Hepatocyte (in vitro differentiated cells): ENCODE results near the gene CXCL14. TPM values are rescaled to one million over a fixed set of nuclear protein-coding genes. Genes with fewer than 3 reads are reported as not detected.

Source experiments
- DNase-seq: peaks from one replicate; pipeline ENCODE4 v3.0.0-alpha.2; 2016; ENCODE audit warnings: low spot score
- H2AFZ ChIP-seq: fragments of 200-600 bp; sonication (generic); 2 replicates; pipeline ENCODE4 v1.6.0; 2016; ENCODE audit warnings: antibody characterized with exemption, mild to moderate bottlenecking
- H3K27ac ChIP-seq: fragments of 200-600 bp; sonication (generic); 2 replicates; pipeline ENCODE4 v1.5.1; 2016; ENCODE audit warnings: mild to moderate bottlenecking
- H3K27me3 ChIP-seq: fragments of 200-600 bp; sonication (generic); 2 replicates; pipeline ENCODE4 v1.6.1; 2016
- H3K36me3 ChIP-seq: fragments of 200-600 bp; sonication (generic); replicated peaks from 2 replicates; pipeline ENCODE4 v1.5.1; 2016; ENCODE audit warnings: low read depth; ENCODE audit not compliant: insufficient read depth
- H3K4me1 ChIP-seq: fragments of 200-600 bp; sonication (generic); 2 replicates; pipeline ENCODE4 v1.5.1; 2016; ENCODE audit warnings: mild to moderate bottlenecking, moderate library complexity; ENCODE audit not compliant: insufficient read depth
- H3K4me2 ChIP-seq: fragments of 200-600 bp; sonication (generic); 2 replicates; pipeline ENCODE4 v1.6.0; 2016
- H3K4me3 ChIP-seq: fragments of 200-600 bp; sonication (generic); 2 replicates; pipeline ENCODE4 v1.5.1; 2016; ENCODE audit warnings: mild to moderate bottlenecking
- H3K79me2 ChIP-seq: fragments of 200-600 bp; sonication (generic); 2 replicates; pipeline ENCODE4 v1.6.0; 2017; ENCODE audit warnings: mild to moderate bottlenecking
- H3K9me2 ChIP-seq: fragments of 200-600 bp; sonication (generic); replicated peaks from 2 replicates; pipeline ENCODE4 v1.6.0; 2017; ENCODE audit warnings: mild to moderate bottlenecking; ENCODE audit not compliant: insufficient read depth
- H3K9me3 ChIP-seq: fragments of 200-600 bp; sonication (generic); 2 replicates; pipeline ENCODE4 v1.5.1; 2016; ENCODE audit warnings: low read depth, mild to moderate bottlenecking
- H4K20me1 ChIP-seq: fragments of 200-600 bp; sonication (generic); 2 replicates; pipeline ENCODE4 v1.6.0; 2016; ENCODE audit warnings: mild to moderate bottlenecking; ENCODE audit not compliant: insufficient read depth, poor library complexity, severe bottlenecking
- EZH2 ChIP-seq: fragments of 200-600 bp; sonication (generic); IDR thresholded peaks from 2 replicates; pipeline ENCODE4 v1.6.1; 2016; ENCODE audit warnings: antibody characterized with exemption, mild to moderate bottlenecking, borderline replicate concordance
- EZH2phosphoT487 ChIP-seq: fragments of 200-600 bp; sonication (generic); IDR thresholded peaks from one replicate; pipeline ENCODE4 v1.6.1; 2018; ENCODE audit warnings: antibody characterized with exemption, mild to moderate bottlenecking, low read depth, moderate library complexity; ENCODE audit not compliant: unreplicated experiment, severe bottlenecking
- WGBS: methylation state at CpG from one replicate; pipeline ENCODE4 v1.1.6; 2016; ENCODE audit warnings: low lambda C conversion rate; ENCODE audit errors: missing lambda C conversion rate; 5-methylcytosine and 5-hydroxymethylcytosine counted together
- polyA plus RNA-seq: library from polyadenylated mRNA; unstranded; fragments of >200 nt; fragmentation: Nextera tagmentation; extraction: Ambion mirVana; gene quantifications from 2 replicates; pipeline ENCODE4 v1.2.1, GENCODE V29; 2016
- total RNA-seq: library from RNA; depleted of rRNA; stranded (reverse); fragments of >200 nt; gene quantifications from 2 replicates; pipeline ENCODE4 v1.2.3, GENCODE V29; 2014
- TF ChIP-seq, protein P1 (sequence below): fragments of 200-600 bp; sonication (generic); IDR thresholded peaks from 2 replicates; pipeline ENCODE4 v1.5.1; 2016; ENCODE audit warnings: antibody characterized with exemption, mild to moderate bottlenecking; ENCODE audit not compliant: poor library complexity

CXCL14 gene
- total and polyA plus RNA-seq, 2 experiments from 2014 or later, result 52.5 to 88.8 TPM

DNA sequence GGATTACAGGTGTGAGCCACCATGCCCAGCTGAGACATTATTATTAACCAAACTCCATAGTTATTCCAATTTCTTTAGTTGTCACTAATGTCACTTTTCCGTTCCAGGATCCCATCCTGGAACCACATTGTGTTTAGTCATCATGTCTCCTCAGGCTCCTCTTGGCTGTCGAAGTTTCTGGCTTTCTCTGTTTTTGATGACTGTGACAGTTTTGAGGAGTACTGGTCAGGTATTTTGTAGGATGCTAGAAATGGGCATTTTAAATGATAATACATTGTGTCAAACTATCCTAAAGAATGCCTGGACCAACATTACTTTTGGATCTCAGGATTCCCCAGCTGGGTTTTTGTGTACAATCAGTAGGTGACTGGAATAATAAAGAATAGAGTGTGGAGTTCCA is 23.3 kb downstream of the CXCL14 start:
- no peak overlapping the region for H3K27ac ChIP-seq
- no peaks in the 10 kb centered on the region for H3K9me2 ChIP-seq
- no peaks in the 10 kb centered on the region for H3K36me3 ChIP-seq
- WGBS, result 90% methylated on average over 2 of the region's 2 CpGs
- no peak overlapping the region for H2AFZ ChIP-seq
- no peaks in the 10 kb centered on the region for H3K4me1 ChIP-seq
- DNase-seq, result no peak
- H4K20me1 ChIP-seq, result no peaks in the 10 kb centered on the region
- no peaks in the 10 kb centered on the region for H3K79me2 ChIP-seq
- no peak for TF ChIP-seq EZH2phosphoT487
- TF ChIP-seq, protein P1, sequence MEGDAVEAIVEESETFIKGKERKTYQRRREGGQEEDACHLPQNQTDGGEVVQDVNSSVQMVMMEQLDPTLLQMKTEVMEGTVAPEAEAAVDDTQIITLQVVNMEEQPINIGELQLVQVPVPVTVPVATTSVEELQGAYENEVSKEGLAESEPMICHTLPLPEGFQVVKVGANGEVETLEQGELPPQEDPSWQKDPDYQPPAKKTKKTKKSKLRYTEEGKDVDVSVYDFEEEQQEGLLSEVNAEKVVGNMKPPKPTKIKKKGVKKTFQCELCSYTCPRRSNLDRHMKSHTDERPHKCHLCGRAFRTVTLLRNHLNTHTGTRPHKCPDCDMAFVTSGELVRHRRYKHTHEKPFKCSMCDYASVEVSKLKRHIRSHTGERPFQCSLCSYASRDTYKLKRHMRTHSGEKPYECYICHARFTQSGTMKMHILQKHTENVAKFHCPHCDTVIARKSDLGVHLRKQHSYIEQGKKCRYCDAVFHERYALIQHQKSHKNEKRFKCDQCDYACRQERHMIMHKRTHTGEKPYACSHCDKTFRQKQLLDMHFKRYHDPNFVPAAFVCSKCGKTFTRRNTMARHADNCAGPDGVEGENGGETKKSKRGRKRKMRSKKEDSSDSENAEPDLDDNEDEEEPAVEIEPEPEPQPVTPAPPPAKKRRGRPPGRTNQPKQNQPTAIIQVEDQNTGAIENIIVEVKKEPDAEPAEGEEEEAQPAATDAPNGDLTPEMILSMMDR, result no peak
- TF ChIP-seq EZH2, result no peak
- no peaks in the 10 kb centered on the region for H3K9me3 ChIP-seq
- no peak overlapping the region for H3K4me3 ChIP-seq
- peaks cover 39% of the 10 kb centered on the region for H3K27me3 ChIP-seq
- no peak overlapping the region for H3K4me2 ChIP-seq

GRCh38 chr5:135553688-135554462 is 24.9 kb downstream of the CXCL14 start:
- H3K36me3 ChIP-seq, result no peaks in the 10 kb centered on the region
- TF ChIP-seq, protein P1, result peak; percentile 53
- no peak for TF ChIP-seq EZH2phosphoT487
- no peaks in the 10 kb centered on the region for H3K4me1 ChIP-seq
- no peak overlapping the region for H3K27ac ChIP-seq
- H3K27me3 ChIP-seq, result peaks cover 52% of the 10 kb centered on the region
- H3K4me2 ChIP-seq, result peak overlapping the region; percentile 71
- no peak overlapping the region for H3K4me3 ChIP-seq
- peak overlapping the region; percentile 89 for H2AFZ ChIP-seq
- H3K79me2 ChIP-seq, result no peaks in the 10 kb centered on the region
- 24% methylated on average over 8 of the region's 8 CpGs for WGBS
- DNase-seq, result peak; percentile 73
- H3K9me3 ChIP-seq, result no peaks in the 10 kb centered on the region
- no peaks in the 10 kb centered on the region for H3K9me2 ChIP-seq
- H4K20me1 ChIP-seq, result no peaks in the 10 kb centered on the region

DNA sequence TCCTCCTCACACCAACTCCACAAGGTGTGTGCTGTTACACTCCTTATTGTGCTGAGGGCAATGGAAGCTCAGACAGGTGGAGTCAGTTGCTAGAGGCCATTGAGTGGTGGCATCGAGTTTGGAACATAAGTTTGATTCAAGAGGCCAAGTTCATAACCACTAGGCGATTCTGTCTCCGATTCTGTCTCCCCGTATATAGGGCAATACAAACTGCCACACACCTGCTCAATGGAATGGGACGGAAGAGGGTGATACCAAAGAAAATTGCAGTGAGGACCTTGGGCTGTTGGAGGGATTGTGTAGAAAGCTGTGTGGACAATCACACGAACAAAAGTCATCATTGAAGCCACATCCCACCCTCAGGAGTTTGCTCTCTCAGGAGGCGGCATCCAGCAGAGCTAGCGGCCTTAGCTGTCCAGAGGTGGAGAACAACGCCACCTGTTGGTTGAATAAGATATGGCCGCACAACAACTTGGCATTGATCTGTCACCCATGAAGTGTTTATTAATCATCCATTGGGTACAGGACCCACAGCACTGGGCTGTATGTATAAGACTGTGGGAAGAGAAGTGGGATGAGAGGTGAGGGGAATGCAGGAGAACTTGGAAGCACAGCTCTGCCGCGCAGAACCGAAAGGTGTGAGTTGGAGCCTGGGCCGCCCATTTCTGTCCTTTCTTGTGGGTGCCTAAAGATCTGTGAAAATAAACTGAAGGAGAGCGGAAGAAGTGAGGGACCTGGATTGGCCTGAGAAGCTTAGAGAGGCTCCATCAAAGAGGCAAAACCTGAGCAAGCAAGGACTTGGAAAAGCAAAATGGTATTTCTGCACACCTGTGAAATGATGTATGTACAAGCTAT is 27.0 kb downstream of the CXCL14 start:
- Histone ChIP-seq H3K4me3 (no peak overlapping the region), H3K79me2 (no peaks in the 10 kb centered on the region), H3K9me3 (no peaks in the 10 kb centered on the region), H3K4me2 (no peak overlapping the region), H2AFZ (no peak overlapping the region), H3K27ac (no peak overlapping the region), H3K27me3 (peaks cover 56% of the 10 kb centered on the region), H3K36me3 (no peaks in the 10 kb centered on the region), H3K4me1 (no peaks in the 10 kb centered on the region), H3K9me2 (no peaks in the 10 kb centered on the region), H4K20me1 (no peaks in the 10 kb centered on the region)
- TF ChIP-seq, protein P1, result peak; percentile 87
- TF ChIP-seq EZH2phosphoT487 (no peak), EZH2 (no peak)
- DNase-seq, result peak; percentile 86
- 41% methylated on average over 15 of the region's 15 CpGs for WGBS
